Measurements from ENCODE around the gene CHRNA10.
A peak's percentile ranks its signal among the peaks of the same experiment; 100 is the strongest.

Gene CHRNA10

DNA sequence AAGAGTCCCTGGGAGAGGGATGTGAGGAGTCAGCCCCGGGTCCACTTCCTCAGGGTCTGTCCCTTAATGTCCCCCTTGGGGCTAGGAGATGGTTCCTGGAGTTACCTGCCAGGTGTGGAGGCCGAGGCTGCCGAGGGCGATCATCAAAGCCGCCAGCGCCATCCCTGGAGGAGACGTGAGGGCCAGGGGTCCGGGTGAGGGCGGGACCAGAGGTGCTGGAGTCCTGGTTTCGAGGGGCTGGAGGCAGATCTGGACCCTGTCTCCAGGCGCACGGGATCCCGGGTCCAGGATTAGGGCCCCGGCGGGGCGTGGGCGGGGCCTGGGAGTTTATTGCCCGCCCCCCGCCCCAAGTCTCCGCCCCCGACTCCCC, 29.5 kb downstream of the CHRNA10 start, which contains the start of gene ART5:
ART5 (minus strand) TSS at position 292 of the 370 bp plus-strand sequence; CDS start at position 162, 130 bp downstream.
- Histone ChIP-seq H3K4me3 (ENCODE audit: low read length) (peak within 1 kb of the TSS; percentile 58), H3K36me3 (ENCODE audit: control insufficient read depth, insufficient read depth, low read length) (no peaks in the 10 kb centered on the region), H3K27ac (ENCODE audit: low read depth, low read length) (no peak within 1 kb of the TSS), H3K4me1 (ENCODE audit: control insufficient read depth, insufficient read depth, low read length) (no peaks in the 10 kb centered on the region), H3K27me3 (ENCODE audit: control insufficient read depth, insufficient read depth, low read length) (peaks cover 2% of the 10 kb centered on the region), H3K9ac (ENCODE audit: low read length) (no peak within 1 kb of the TSS)

GRCh38 chr11:3641191-3641590, 30.0 kb downstream of the CHRNA10 start:
- Histone ChIP-seq H3K36me3 (ENCODE audit: control insufficient read depth, insufficient read depth, low read length) (no peaks in the 10 kb centered on the region), H3K4me1 (ENCODE audit: control insufficient read depth, insufficient read depth, low read length) (no peaks in the 10 kb centered on the region), H3K27me3 (ENCODE audit: control insufficient read depth, insufficient read depth, low read length) (peaks cover 2% of the 10 kb centered on the region), H3K4me3 (ENCODE audit: low read length) (no peak overlapping the region), H3K27ac (ENCODE audit: low read depth, low read length) (no peak overlapping the region), H3K9ac (ENCODE audit: low read length) (no peak overlapping the region)

DNA sequence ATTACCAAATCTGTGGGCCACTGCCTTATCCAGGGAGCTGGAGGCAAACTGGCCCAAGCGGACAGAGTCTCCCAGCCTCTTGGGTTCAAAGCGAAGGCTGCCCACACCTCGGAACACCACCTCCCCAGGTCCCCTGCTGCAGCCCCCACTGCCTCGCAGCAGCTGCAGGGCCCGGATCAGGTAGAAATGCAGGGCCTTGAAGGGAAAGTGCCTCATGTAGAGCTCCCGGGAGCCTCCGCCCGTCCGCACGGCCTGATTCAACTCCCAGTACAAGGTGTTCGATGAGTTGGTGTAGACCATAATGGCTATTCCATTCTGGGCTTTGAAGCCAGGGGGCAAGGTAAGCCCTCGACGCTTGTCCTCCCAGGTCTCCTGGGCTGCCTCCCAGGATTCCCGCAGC, 31.3 kb downstream of the CHRNA10 start:
- no peak overlapping the region for H3K27ac ChIP-seq (ENCODE audit: low read depth, low read length)
- H3K36me3 ChIP-seq (ENCODE audit: control insufficient read depth, insufficient read depth, low read length), result no peaks in the 10 kb centered on the region
- peaks cover 2% of the 10 kb centered on the region for H3K27me3 ChIP-seq (ENCODE audit: control insufficient read depth, insufficient read depth, low read length)
- no peaks in the 10 kb centered on the region for H3K4me1 ChIP-seq (ENCODE audit: control insufficient read depth, insufficient read depth, low read length)
- H3K9ac ChIP-seq (ENCODE audit: low read length), result no peak overlapping the region
- H3K4me3 ChIP-seq (ENCODE audit: low read length), result no peak overlapping the region

DNA sequence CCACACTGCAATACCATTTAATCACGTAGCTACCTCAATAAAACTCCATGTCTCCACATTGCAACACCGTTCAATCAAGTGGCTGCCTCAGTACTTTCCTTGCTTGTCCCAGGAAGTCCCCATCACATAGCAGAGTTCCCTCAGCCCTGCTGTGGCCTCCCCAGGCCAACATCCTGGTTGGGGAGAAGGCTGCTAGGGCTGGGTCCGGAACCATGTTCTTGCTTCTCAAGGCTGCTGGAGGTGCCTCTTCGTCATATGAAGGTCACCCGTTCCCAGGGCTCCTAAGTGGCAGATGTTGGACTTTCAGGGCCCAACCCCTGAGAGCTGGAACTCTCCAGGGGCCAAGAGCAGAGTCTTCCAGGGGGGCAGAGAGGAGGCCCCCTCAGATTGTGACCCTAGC, 32.7 kb downstream of the CHRNA10 start:
- no peak overlapping the region for H3K27ac ChIP-seq (ENCODE audit: low read depth, low read length)
- no peak overlapping the region for H3K4me3 ChIP-seq (ENCODE audit: low read length)
- H3K4me1 ChIP-seq (ENCODE audit: control insufficient read depth, insufficient read depth, low read length), result no peaks in the 10 kb centered on the region
- no peaks in the 10 kb centered on the region for H3K36me3 ChIP-seq (ENCODE audit: control insufficient read depth, insufficient read depth, low read length)
- peaks cover 2% of the 10 kb centered on the region for H3K27me3 ChIP-seq (ENCODE audit: control insufficient read depth, insufficient read depth, low read length)
- H3K9ac ChIP-seq (ENCODE audit: low read length), result no peak overlapping the region

GRCh38 chr11:3637201-3637600, 34.0 kb downstream of the CHRNA10 start:
- Histone ChIP-seq H3K9ac (ENCODE audit: low read length) (no peak overlapping the region), H3K27ac (ENCODE audit: low read depth, low read length) (no peak overlapping the region), H3K4me3 (ENCODE audit: low read length) (no peak overlapping the region), H3K27me3 (ENCODE audit: control insufficient read depth, insufficient read depth, low read length) (no peaks in the 10 kb centered on the region), H3K4me1 (ENCODE audit: control insufficient read depth, insufficient read depth, low read length) (no peaks in the 10 kb centered on the region), H3K36me3 (ENCODE audit: control insufficient read depth, insufficient read depth, low read length) (no peaks in the 10 kb centered on the region)

DNA sequence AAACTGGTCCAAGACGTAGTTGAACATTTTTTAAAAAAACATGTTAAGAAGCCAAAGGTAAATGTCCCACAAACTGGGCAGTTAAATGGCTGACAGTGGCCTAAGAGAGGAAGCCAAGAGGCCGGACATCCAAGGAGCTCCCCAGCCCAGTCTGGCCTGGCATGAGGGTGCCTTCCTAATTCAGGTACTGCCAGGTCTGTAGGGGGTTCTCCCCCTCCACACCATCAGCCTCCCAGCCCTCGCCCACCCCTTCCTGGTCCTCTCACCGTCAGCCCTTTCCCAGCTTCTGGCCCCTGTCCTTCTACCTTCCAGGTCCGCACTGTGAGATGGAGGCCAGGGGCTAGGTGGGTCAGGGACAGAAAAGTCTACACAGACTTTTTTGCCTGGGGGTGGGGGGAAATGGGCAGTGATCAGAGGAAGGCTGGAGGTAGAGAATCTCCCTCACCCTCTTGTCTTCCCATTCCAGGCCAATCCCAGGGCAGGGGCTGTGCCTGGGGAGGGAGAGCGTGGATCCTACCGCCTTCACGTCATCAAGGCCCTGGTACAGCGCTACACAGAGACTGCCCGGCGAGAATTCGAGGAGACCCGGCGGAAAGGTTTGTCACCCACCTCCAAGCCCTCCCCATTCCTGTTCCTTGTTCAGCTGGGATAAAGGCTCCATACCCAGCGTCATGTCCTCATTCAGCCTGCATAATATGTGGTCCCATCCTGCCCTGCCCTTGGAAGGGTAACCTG, 35.4 kb downstream of the CHRNA10 start:
- Histone ChIP-seq H3K4me3 (ENCODE audit: low read length) (no peak overlapping the region), H3K9ac (ENCODE audit: low read length) (no peak overlapping the region), H3K4me1 (ENCODE audit: control insufficient read depth, insufficient read depth, low read length) (no peaks in the 10 kb centered on the region), H3K36me3 (ENCODE audit: control insufficient read depth, insufficient read depth, low read length) (no peaks in the 10 kb centered on the region), H3K27me3 (ENCODE audit: control insufficient read depth, insufficient read depth, low read length) (no peaks in the 10 kb centered on the region), H3K27ac (ENCODE audit: low read depth, low read length) (no peak overlapping the region)

DNA sequence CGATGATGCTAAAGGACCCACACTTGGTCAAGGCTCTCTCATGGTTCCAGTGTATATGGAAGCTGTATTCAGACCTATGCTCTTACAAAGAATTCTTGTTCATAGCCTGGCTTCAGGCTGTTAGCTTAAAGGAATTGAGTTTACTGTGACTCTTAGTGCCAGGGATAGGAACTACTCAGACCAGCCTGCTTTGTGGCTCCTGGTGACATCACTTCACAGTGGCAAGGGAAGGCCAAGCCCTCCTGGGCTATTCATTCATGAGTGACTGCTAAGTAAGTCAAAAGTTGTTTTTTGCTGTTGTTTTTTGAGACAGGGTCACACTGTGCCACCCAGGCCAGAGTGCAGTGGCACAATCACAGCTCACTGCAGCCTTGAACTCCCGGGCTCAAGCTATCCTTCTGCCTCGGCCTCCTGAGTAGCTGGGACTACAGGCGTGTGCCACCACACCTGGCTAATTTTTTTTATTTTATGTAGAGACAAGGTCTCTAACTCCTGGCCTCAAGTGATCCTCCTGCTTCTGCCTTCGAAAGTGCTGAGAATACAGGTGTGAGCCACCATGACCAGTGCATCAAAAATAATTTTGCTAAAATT, 39.0 kb downstream of the CHRNA10 start:
- Histone ChIP-seq H3K27me3 (ENCODE audit: control insufficient read depth, insufficient read depth, low read length) (no peaks in the 10 kb centered on the region), H3K27ac (ENCODE audit: low read depth, low read length) (no peak overlapping the region), H3K9ac (ENCODE audit: low read length) (no peak overlapping the region), H3K36me3 (ENCODE audit: control insufficient read depth, insufficient read depth, low read length) (no peaks in the 10 kb centered on the region), H3K4me1 (ENCODE audit: control insufficient read depth, insufficient read depth, low read length) (no peaks in the 10 kb centered on the region), H3K4me3 (ENCODE audit: low read length) (no peak overlapping the region)

DNA sequence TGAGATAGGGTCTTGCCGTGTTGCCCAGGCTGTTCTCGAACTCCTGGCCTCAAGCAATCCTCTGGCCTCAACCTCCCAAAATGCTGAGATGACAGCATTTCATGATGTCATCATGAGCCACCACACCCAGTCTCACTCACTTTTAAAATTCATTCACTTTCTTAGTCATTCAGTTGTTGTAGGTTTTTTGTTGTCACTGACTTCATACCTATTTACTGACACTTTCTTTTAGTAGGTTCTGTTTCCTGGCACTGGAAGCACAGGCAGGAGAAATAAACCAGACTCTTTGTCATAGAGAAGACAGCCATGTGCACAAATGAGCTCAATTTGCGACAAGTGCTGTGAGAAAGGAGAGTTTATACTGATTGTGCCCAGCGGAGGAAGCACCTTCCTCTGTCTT, 39.9 kb downstream of the CHRNA10 start:
- Histone ChIP-seq H3K9ac (ENCODE audit: low read length) (no peak overlapping the region), H3K4me1 (ENCODE audit: control insufficient read depth, insufficient read depth, low read length) (no peaks in the 10 kb centered on the region), H3K4me3 (ENCODE audit: low read length) (no peak overlapping the region), H3K36me3 (ENCODE audit: control insufficient read depth, insufficient read depth, low read length) (no peaks in the 10 kb centered on the region), H3K27me3 (ENCODE audit: control insufficient read depth, insufficient read depth, low read length) (no peaks in the 10 kb centered on the region), H3K27ac (ENCODE audit: low read depth, low read length) (no peak overlapping the region)

- Histone ChIP-seq H3K9ac (ENCODE audit: low read length) (no peak overlapping the region), H3K27me3 (ENCODE audit: control insufficient read depth, insufficient read depth, low read length) (no peaks in the 10 kb centered on the region), H3K4me3 (ENCODE audit: low read length) (no peak overlapping the region), H3K4me1 (ENCODE audit: control insufficient read depth, insufficient read depth, low read length) (no peaks in the 10 kb centered on the region), H3K27ac (ENCODE audit: low read depth, low read length) (no peak overlapping the region), H3K36me3 (ENCODE audit: control insufficient read depth, insufficient read depth, low read length) (no peaks in the 10 kb centered on the region)
These were observed 43.9 kb downstream of the CHRNA10 start for GRCh38 chr11:3627291-3627690.

GRCh38 chr11:3626250-3626960, 44.8 kb downstream of the CHRNA10 start:
- Histone ChIP-seq H3K4me1 (ENCODE audit: control insufficient read depth, insufficient read depth, low read length) (no peaks in the 10 kb centered on the region), H3K4me3 (ENCODE audit: low read length) (no peak overlapping the region), H3K27ac (ENCODE audit: low read depth, low read length) (no peak overlapping the region), H3K9ac (ENCODE audit: low read length) (no peak overlapping the region), H3K36me3 (ENCODE audit: control insufficient read depth, insufficient read depth, low read length) (no peaks in the 10 kb centered on the region), H3K27me3 (ENCODE audit: control insufficient read depth, insufficient read depth, low read length) (no peaks in the 10 kb centered on the region)

DNA sequence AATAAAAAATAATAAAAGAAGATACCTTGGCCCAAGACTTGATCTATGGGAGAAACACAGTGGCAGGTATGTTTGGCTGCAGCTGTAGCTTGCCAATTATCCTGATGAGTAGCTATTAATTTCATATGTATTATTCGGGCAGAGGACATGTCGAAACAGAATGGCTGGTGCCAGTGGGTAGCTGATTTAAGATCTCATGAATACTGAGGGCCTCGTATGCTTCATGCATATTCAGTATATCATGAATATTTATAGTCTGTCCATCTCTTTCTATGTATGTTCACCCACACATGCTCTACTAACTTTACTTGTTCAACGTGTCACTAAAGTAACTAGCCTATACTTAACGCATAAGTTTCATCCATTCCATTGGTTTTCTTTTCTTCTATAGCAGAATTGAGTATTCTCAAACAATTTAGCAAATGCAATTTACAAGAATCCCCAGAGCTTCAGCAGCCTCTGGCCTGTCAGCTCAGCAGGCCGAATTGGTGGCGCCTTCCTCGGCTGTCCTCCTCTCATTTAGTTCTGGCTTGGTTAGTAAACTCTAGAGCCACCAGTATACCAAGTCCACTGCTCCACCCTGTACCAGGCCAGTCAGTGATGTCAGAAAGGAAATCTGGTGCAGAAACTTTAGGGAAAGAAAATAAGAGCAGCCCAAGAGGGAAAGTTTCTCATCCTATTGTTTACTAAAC, 47.3 kb downstream of the CHRNA10 start:
- Histone ChIP-seq H3K9ac (ENCODE audit: low read length) (no peak overlapping the region), H3K4me1 (ENCODE audit: control insufficient read depth, insufficient read depth, low read length) (no peaks in the 10 kb centered on the region), H3K27me3 (ENCODE audit: control insufficient read depth, insufficient read depth, low read length) (no peaks in the 10 kb centered on the region), H3K36me3 (ENCODE audit: control insufficient read depth, insufficient read depth, low read length) (no peaks in the 10 kb centered on the region), H3K4me3 (ENCODE audit: low read length) (no peak overlapping the region), H3K27ac (ENCODE audit: low read depth, low read length) (no peak overlapping the region)

DNA sequence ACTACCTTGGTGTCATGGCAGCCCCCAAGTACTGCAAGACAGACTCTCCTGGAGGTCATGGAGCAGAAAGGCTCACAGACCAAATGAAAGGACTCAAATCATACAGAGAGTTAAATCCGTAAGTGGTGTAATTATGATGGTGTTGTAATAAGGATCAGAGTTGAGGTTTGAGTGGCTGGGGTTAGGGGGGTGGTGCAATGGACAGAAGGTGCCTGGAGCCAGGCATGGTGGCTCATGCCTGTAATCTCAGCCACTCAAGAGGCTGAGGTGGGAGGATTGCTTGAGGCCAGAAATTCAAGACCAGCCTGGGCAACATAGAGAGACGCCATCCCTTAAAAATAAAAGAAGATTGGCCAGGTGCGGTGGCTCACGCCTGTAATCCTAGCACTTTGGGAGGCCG, 48.1 kb downstream of the CHRNA10 start:
- no peaks in the 10 kb centered on the region for H3K4me1 ChIP-seq (ENCODE audit: control insufficient read depth, insufficient read depth, low read length)
- no peak overlapping the region for H3K9ac ChIP-seq (ENCODE audit: low read length)
- H3K36me3 ChIP-seq (ENCODE audit: control insufficient read depth, insufficient read depth, low read length), result no peaks in the 10 kb centered on the region
- no peak overlapping the region for H3K27ac ChIP-seq (ENCODE audit: low read depth, low read length)
- H3K27me3 ChIP-seq (ENCODE audit: control insufficient read depth, insufficient read depth, low read length), result no peaks in the 10 kb centered on the region
- no peak overlapping the region for H3K4me3 ChIP-seq (ENCODE audit: low read length)

Measured in rectal smooth muscle tissue (tissue), 1 donor.